Measurements from ENCODE around the gene CORO6. TPM values are rescaled to one million over a fixed set of nuclear protein-coding genes. Genes with fewer than 3 reads are reported as not detected.
A peak's percentile ranks its signal among the peaks of the same experiment; 100 is the strongest.
"Not testable (repeated sequence)": the region's sequence is repeated elsewhere in the genome, so short reads cannot be mapped to it uniquely, and the experiment has no call there.

The CORO6 gene
- total and polyA plus RNA-seq, 4 experiments from 2014 or later = 1.6 to 2.2 TPM; not detected in 2

- peaks cover 6% of the 10 kb centered on the region for H3K4me1 ChIP-seq (ENCODE audit: insufficient read depth, low read length)
- ChIA-PET POLR2A (ENCODE audit: partially characterized antibody) (interaction anchor here (0.9 to 1.6 kb wide), 3 partner anchors 9 to 94 kb away, joined by 3 to 4 read pairs (median 3); no protein-coding TSS in a partner anchor), CTCF (ENCODE audit: partially characterized antibody) (interaction anchor here (0.5 to 1.9 kb wide), 5 partner anchors 9 to 83 kb away, joined by 3 to 5 read pairs (median 3); no protein-coding TSS in a partner anchor)
- peaks cover 0 to 4% (median 0%) of the 10 kb centered on the region in 8 donors for H3K9me3 Mint-ChIP-seq
- peaks cover 11 to 16% (median 15%) of the 10 kb centered on the region in 4 donors for H3K4me1 Mint-ChIP-seq
- intact Hi-C loops (cut with micrococcal nuclease) = no loop called here
- H3K27ac Mint-ChIP-seq = peak overlapping the region in 4 of 7 donors; percentile 60 to 84 (median 69)
- peaks cover 46 to 57% of the 10 kb centered on the region in 2 donors for H3K36me3 Mint-ChIP-seq
- H3K27ac ChIP-seq (ENCODE audit: low read depth, low read length) = no peak overlapping the region
- no peak overlapping the region for H3K4me3 Mint-ChIP-seq
- H3K36me3 ChIP-seq (ENCODE audit: insufficient read depth, low read length) = peaks cover 19% of the 10 kb centered on the region
- H3K27me3 Mint-ChIP-seq = no peaks in the 10 kb centered on the region
- no peak overlapping the region for H3K4me3 ChIP-seq (ENCODE audit: low read length in 2 of 2)
- no peaks in the 10 kb centered on the region for H3K27me3 ChIP-seq (ENCODE audit: insufficient read depth, low read length)
- no peak for DNase-seq
- H3K9me3 ChIP-seq (ENCODE audit: control insufficient read depth in 1 of 2, low read length in 2 of 2) = no peaks in the 10 kb centered on the region
Measured at GRCh38 chr17:29663155-29663554, 40.4 kb upstream of the CORO6 start.

- H3K27me3 Mint-ChIP-seq = no peaks in the 10 kb centered on the region
- peak overlapping the region in 3 of 7 donors; percentile 2 to 43 (median 7) for H3K27ac Mint-ChIP-seq
- Histone ChIP-seq H3K36me3 (ENCODE audit: insufficient read depth, low read length) (peaks cover 10% of the 10 kb centered on the region), H3K9me3 (ENCODE audit: control insufficient read depth in 1 of 2, low read length in 2 of 2) (no peaks in the 10 kb centered on the region), H3K27me3 (ENCODE audit: insufficient read depth, low read length) (no peaks in the 10 kb centered on the region), H3K4me3 (ENCODE audit: low read length in 2 of 2) (no peak overlapping the region), H3K4me1 (ENCODE audit: insufficient read depth, low read length) (peaks cover 6% of the 10 kb centered on the region), H3K27ac (ENCODE audit: low read depth, low read length) (no peak overlapping the region)
- intact Hi-C loops (cut with micrococcal nuclease) = no loop called here
- peaks cover 11 to 18% (median 16%) of the 10 kb centered on the region in 4 donors for H3K4me1 Mint-ChIP-seq
- no peak for DNase-seq
- ChIA-PET CTCF (ENCODE audit: partially characterized antibody) (no interaction called here), POLR2A (ENCODE audit: partially characterized antibody) (no interaction called here)
- H3K9me3 Mint-ChIP-seq = peaks cover 0 to 4% (median 0%) of the 10 kb centered on the region in 8 donors
- H3K36me3 Mint-ChIP-seq = peaks cover 36 to 49% of the 10 kb centered on the region in 2 donors
- no peak overlapping the region for H3K4me3 Mint-ChIP-seq
Measured at GRCh38 chr17:29661213-29661612, 38.5 kb upstream of the CORO6 start.

- H3K27me3 Mint-ChIP-seq = no peaks in the 10 kb centered on the region
- no peak overlapping the region for H3K27ac ChIP-seq (ENCODE audit: low read depth, low read length)
- H3K27ac Mint-ChIP-seq = peak overlapping the region in 5 of 7 donors; percentile 24 to 70 (median 42)
- H3K4me1 Mint-ChIP-seq = peaks cover 11 to 16% (median 13%) of the 10 kb centered on the region in 4 donors
- CTCF ChIA-PET (ENCODE audit: partially characterized antibody) = interaction anchor here (1.8 to 1.9 kb wide), 2 partner anchors 22 to 42 kb away, joined by 4 read pairs; no protein-coding TSS in a partner anchor
- no peaks in the 10 kb centered on the region for H3K27me3 ChIP-seq (ENCODE audit: insufficient read depth, low read length)
- H3K9me3 Mint-ChIP-seq = peaks cover 0 to 4% (median 0%) of the 10 kb centered on the region in 8 donors
- no peaks in the 10 kb centered on the region for H3K9me3 ChIP-seq (ENCODE audit: control insufficient read depth in 1 of 2, low read length in 2 of 2)
- POLR2A ChIA-PET (ENCODE audit: partially characterized antibody) = interaction anchor here (0.6 to 1.6 kb wide), 2 partner anchors 41 to 113 kb away, joined by 3 read pairs; no protein-coding TSS in a partner anchor
- peaks cover 29 to 49% of the 10 kb centered on the region in 2 donors for H3K36me3 Mint-ChIP-seq
- peaks cover 6% of the 10 kb centered on the region for H3K4me1 ChIP-seq (ENCODE audit: insufficient read depth, low read length)
- H3K36me3 ChIP-seq (ENCODE audit: insufficient read depth, low read length) = peaks cover 28% of the 10 kb centered on the region
- no peak overlapping the region for H3K4me3 ChIP-seq (ENCODE audit: low read length in 2 of 2)
- peak overlapping the region in 2 of 8 donors; percentile 31 to 41 for H3K4me3 Mint-ChIP-seq
- intact Hi-C loops (cut with micrococcal nuclease) = no loop called here
- DNase-seq = peak in 2 of 5 donors; percentile 5 to 9
Measured at GRCh38 chr17:29659155-29659554, 36.4 kb upstream of the CORO6 start.

- intact Hi-C loops (cut with micrococcal nuclease) = no loop called here
- no peak overlapping the region for H3K4me3 ChIP-seq (ENCODE audit: low read length in 2 of 2)
- no peak overlapping the region for H3K4me3 Mint-ChIP-seq
- H3K27ac ChIP-seq (ENCODE audit: low read depth, low read length) = no peak overlapping the region
- H3K27me3 ChIP-seq (ENCODE audit: insufficient read depth, low read length) = no peaks in the 10 kb centered on the region
- DNase-seq = no peak
- peak overlapping the region in 2 of 7 donors; percentile 47 to 49 for H3K27ac Mint-ChIP-seq
- H3K27me3 Mint-ChIP-seq = no peaks in the 10 kb centered on the region
- H3K36me3 ChIP-seq (ENCODE audit: insufficient read depth, low read length) = peaks cover 25% of the 10 kb centered on the region
- POLR2A ChIA-PET (ENCODE audit: partially characterized antibody) = interaction anchor here (1.0 kb wide), 1 partner anchor 39 kb away, joined by 3 read pairs; no protein-coding TSS in a partner anchor
- no peaks in the 10 kb centered on the region for H3K9me3 Mint-ChIP-seq
- peaks cover 6% of the 10 kb centered on the region for H3K4me1 ChIP-seq (ENCODE audit: insufficient read depth, low read length)
- no peaks in the 10 kb centered on the region for H3K9me3 ChIP-seq (ENCODE audit: control insufficient read depth in 1 of 2, low read length in 2 of 2)
- peaks cover 19 to 49% of the 10 kb centered on the region in 2 donors for H3K36me3 Mint-ChIP-seq
- peaks cover 4 to 7% (median 4%) of the 10 kb centered on the region in 4 donors for H3K4me1 Mint-ChIP-seq
- CTCF ChIA-PET (ENCODE audit: partially characterized antibody) = interaction anchor here (1.0 to 3.3 kb wide), 6 partner anchors 7 to 119 kb away, joined by 3 to 10 read pairs (median 5); no protein-coding TSS in a partner anchor
Measured at GRCh38 chr17:29655323-29655722, 32.6 kb upstream of the CORO6 start.

- CTCF ChIA-PET (ENCODE audit: partially characterized antibody) = interaction anchor here (0.7 to 3.3 kb wide), 10 partner anchors 9 to 125 kb away, joined by 3 to 10 read pairs (median 4); no protein-coding TSS in a partner anchor
- H3K27ac Mint-ChIP-seq = peak overlapping the region in 3 of 7 donors; percentile 15 to 68 (median 37)
- peaks cover 28 to 58% of the 10 kb centered on the region in 2 donors for H3K36me3 Mint-ChIP-seq
- no peak for DNase-seq
- intact Hi-C loops (cut with micrococcal nuclease) = no loop called here
- Histone ChIP-seq H3K4me1 (ENCODE audit: insufficient read depth, low read length) (peaks cover 2% of the 10 kb centered on the region), H3K27ac (ENCODE audit: low read depth, low read length) (no peak overlapping the region), H3K36me3 (ENCODE audit: insufficient read depth, low read length) (peaks cover 25% of the 10 kb centered on the region), H3K27me3 (ENCODE audit: insufficient read depth, low read length) (no peaks in the 10 kb centered on the region), H3K4me3 (ENCODE audit: low read length in 2 of 2) (no peak overlapping the region), H3K9me3 (ENCODE audit: control insufficient read depth in 1 of 2, low read length in 2 of 2) (no peaks in the 10 kb centered on the region)
- no peak overlapping the region for H3K4me3 Mint-ChIP-seq
- POLR2A ChIA-PET (ENCODE audit: partially characterized antibody) = interaction anchor here (1.0 to 1.4 kb wide), 2 partner anchors 11 to 38 kb away, joined by 3 read pairs; no protein-coding TSS in a partner anchor
- no peaks in the 10 kb centered on the region for H3K9me3 Mint-ChIP-seq
- H3K27me3 Mint-ChIP-seq = no peaks in the 10 kb centered on the region
- H3K4me1 Mint-ChIP-seq = peaks cover 0 to 4% (median 2%) of the 10 kb centered on the region in 4 donors
Measured at GRCh38 chr17:29653995-29654714, 31.4 kb upstream of the CORO6 start.

- H3K27ac Mint-ChIP-seq = peak overlapping the region in 1 of 7 donors; percentile 10
- intact Hi-C loops (cut with micrococcal nuclease) = no loop called here
- peaks cover 32% of the 10 kb centered on the region for H3K36me3 ChIP-seq (ENCODE audit: insufficient read depth, low read length)
Measured at GRCh38 chr17:29652976-29653375, 30.3 kb upstream of the CORO6 start.

GRCh38 chr17:29651913-29652312 is 29.2 kb upstream of the CORO6 start:
- H3K4me1 ChIP-seq (ENCODE audit: insufficient read depth, low read length); H3K9me3 ChIP-seq (ENCODE audit: control insufficient read depth in 1 of 2, low read length in 2 of 2); intact Hi-C loops (cut with micrococcal nuclease); H3K9me3 Mint-ChIP-seq; H3K27me3 Mint-ChIP-seq; H3K27me3 ChIP-seq (ENCODE audit: insufficient read depth, low read length); DNase-seq; H3K27ac Mint-ChIP-seq; H3K4me3 ChIP-seq (ENCODE audit: low read length in 2 of 2); H3K4me3 Mint-ChIP-seq; H3K4me1 Mint-ChIP-seq; H3K27ac ChIP-seq (ENCODE audit: low read depth, low read length): not testable (repeated sequence)
- ChIA-PET POLR2A (ENCODE audit: partially characterized antibody) (interaction anchor here (1.0 to 1.2 kb wide), 2 partner anchors 9 to 34 kb away, joined by 3 to 4 read pairs; no protein-coding TSS in a partner anchor), CTCF (ENCODE audit: partially characterized antibody) (interaction anchor here (0.7 to 1.2 kb wide), 3 partner anchors 14 to 282 kb away, joined by 3 read pairs; no protein-coding TSS in a partner anchor)
- peaks cover 35% of the 10 kb centered on the region for H3K36me3 ChIP-seq (ENCODE audit: insufficient read depth, low read length)
- H3K36me3 Mint-ChIP-seq = peaks cover 34 to 63% of the 10 kb centered on the region in 2 donors

More at GRCh38 chr17:29652976-29653375, 30.3 kb upstream of the CORO6 start:
- ChIA-PET CTCF (ENCODE audit: partially characterized antibody) (interaction anchor here (0.9 to 1.3 kb wide), 5 partner anchors 35 to 126 kb away, joined by 3 to 5 read pairs (median 3); no protein-coding TSS in a partner anchor), POLR2A (ENCODE audit: partially characterized antibody) (interaction anchor here (1.2 to 1.4 kb wide), 2 partner anchors 10 to 35 kb away, joined by 3 read pairs; no protein-coding TSS in a partner anchor)
- no peaks in the 10 kb centered on the region for H3K9me3 Mint-ChIP-seq
- H3K4me1 ChIP-seq (ENCODE audit: insufficient read depth, low read length) = no peaks in the 10 kb centered on the region
- no peaks in the 10 kb centered on the region for H3K9me3 ChIP-seq (ENCODE audit: control insufficient read depth in 1 of 2, low read length in 2 of 2)
- peaks cover 31 to 62% of the 10 kb centered on the region in 2 donors for H3K36me3 Mint-ChIP-seq
- peaks cover 0 to 3% (median 0%) of the 10 kb centered on the region in 4 donors for H3K4me1 Mint-ChIP-seq
- no peak overlapping the region for H3K27ac ChIP-seq (ENCODE audit: low read depth, low read length)
- no peaks in the 10 kb centered on the region for H3K27me3 ChIP-seq (ENCODE audit: insufficient read depth, low read length)
- DNase-seq = no peak
- no peaks in the 10 kb centered on the region for H3K27me3 Mint-ChIP-seq
- H3K4me3 ChIP-seq (ENCODE audit: low read length in 2 of 2) = no peak overlapping the region
- no peak overlapping the region for H3K4me3 Mint-ChIP-seq

Data from CD4-positive, alpha-beta memory T cell (primary cell).